HG02763 (cell line): ENCODE results near the gene PTPRN2.
"Not testable (repeated sequence)": the region's sequence is repeated elsewhere in the genome, so short reads cannot be mapped to it uniquely, and the experiment has no call there.

Experiments
- ATAC-seq: cut with Tn5 transposase; IDR thresholded peaks from one replicate; pipeline ENCODE4 v1.9.1; 2021; ENCODE audit warnings: mild to moderate bottlenecking, moderate library complexity; ENCODE audit not compliant: unreplicated experiment

PTPRN2 gene

DNA sequence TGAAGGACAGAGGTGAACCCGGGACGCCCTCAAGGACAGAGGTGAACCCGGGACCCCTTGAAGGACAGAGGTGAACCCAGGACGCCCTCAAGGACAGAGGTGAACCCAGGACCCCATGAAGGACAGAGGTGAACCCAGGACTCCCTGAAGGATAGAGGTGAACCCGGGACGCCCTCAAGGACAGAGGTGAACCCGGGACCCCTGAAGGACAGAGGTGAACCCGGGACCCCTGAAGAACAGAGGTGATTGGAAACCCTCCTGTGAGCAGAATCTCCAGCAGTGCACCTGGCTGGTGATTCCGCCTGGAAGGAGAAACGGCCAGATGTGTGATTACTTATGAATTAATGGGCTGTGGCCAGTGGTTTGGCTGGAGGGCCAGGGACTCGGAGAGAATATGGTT, 272.3 kb downstream of the PTPRN2 start:
- ATAC-seq: no peak

DNA sequence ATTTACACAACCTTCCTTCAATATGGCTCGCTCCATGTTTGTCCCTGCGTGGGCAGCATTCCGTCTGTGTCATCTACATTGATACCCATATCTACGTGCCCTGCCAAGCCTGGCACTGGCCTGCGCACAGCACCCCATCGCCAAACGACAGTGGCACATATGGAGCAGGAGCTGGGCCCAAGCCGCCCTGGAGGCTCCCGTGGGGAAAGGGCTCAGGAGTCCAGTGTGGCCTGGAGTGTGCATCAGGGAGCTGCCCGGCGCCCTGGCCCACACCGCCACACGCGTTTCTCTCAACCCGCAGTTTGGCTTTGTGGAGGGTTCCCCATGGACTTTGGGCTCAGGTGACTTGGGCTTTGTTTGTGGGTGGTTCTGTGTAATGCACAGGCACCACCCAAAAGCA, 273.2 kb downstream of the PTPRN2 start:
- ATAC-seq: no peak

DNA sequence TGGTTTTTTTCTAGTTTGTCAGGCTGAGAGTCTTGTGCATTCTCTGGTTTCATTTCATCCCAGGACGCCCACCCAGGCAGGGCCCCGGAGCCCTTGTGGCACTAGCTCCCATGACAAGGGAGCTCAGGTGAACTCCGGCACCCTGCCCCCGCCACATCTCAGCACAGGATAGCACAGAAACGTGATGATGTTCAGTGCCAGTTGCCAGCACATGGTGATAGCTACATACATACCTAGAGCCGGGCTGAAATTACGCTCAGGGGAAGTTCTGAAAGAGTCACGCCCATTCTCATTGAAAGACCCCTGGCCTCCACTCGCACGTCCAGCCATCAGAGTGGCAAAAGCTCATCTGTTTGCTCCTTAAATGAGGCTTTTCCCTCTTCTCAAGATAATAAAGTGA, 273.7 kb downstream of the PTPRN2 start:
- ATAC-seq: no peak

DNA sequence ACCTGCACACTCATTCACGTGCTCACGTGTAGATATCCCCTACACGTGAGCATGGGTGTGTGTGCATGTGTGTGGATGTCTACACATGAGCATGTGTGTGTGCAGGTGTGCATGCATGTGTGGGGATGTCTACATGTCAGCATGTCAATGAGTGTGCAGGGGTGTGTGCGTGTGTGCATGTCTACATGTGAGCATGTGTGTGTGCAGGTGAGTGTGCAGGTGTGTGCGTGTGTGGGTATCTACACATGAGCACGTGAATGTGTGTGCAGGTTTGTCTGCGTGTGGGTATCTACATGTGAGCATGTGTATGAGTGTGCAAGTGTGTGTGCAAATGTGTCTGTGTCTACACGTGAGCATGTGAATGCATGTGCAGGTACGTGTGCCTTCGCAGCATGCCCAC, 274.8 kb downstream of the PTPRN2 start:
- no peak for ATAC-seq

DNA sequence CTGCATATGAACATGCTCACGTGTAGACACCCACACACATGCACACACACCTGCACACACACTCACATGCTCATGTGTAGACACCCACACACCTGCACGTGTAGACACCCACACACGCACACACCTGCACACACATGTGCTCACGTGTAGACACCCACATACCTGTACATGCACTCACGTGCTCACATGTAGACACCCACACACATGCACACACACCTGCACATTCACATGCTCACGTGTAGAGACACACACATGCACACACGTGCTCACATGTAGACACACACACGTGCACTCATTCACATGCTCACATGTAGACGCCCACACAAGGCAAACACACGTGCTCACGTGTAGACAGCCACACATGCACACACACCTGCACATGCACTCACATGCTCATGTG, 275.8 kb downstream of the PTPRN2 start:
- ATAC-seq: no peak

DNA sequence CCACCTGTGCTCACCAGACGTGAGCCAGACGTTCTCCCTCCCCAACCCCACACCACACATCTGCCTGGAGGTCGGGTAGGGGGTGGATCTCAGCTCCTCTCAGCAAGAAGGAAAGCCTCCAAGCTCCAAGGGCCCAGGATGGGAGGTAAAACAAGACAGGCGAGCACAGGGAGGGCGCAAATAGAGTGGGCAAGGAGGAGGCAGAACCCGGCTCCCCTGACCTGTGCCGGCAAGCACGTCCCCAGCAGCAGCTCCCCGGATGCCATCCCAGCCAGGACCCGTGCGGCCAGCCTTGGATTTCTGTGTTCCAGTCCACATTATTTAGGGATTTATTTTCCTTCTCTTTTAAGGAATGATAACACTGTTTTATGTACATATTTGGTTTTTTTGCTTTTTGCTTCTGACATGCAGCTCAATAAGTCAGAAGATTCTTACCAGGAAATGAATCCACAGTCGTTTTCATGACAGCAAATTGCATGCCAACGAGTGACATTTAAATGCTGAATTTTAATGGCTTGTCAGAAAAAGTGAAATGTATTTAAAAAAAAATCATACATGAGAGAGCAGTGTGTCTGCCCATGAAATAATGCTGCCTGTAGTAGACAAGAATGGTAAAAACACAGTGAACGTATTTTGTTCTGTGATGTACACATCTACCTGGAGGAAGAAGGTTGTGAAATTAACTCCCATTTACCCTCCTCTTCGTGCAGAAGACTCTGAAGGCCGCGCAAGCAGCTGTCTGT, 276.5 kb downstream of the PTPRN2 start:
- ATAC-seq: no peak

DNA sequence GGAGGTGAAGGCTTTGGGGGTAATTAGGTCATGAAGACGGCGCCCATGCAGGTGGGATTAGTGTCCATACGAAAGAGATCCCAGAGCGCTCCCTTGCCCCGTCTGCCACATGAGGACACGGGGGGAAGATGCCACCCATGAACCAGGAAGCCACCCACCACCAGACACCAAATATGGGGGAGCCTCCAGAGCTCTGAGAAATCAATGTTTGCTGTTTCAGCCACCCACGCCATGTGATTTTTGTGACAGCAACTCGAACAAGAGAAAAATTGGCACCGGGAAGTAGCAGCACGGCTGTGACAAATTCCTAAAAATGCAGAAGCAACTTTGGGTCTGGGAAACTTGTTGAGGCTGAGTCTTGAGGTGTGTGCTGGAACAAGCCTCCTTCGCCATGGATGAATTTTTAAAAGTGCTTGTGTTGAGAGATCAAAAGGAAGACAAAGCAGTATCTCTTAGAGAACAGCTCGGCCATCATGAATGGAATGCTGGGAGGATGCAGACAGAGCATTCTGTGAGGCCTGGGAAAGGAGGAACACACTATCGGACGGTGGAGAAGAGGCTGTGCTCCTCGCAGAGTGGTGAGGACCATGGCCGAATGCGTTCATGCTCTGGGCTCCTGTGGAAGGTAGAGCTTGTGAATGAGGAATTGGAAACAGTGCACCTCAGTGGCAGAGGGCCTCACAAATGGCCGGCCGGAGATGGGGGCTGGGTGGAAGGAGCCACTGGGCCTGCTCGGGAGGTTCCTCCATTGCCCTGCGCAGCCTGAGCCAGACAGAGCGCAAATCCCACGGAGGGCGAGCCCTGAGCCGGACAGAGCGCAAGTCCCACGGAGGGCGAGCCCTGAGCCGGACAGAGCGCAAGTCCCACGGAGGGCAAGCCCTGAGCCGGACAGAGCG, 277.5 kb downstream of the PTPRN2 start:
- no peak for ATAC-seq

DNA sequence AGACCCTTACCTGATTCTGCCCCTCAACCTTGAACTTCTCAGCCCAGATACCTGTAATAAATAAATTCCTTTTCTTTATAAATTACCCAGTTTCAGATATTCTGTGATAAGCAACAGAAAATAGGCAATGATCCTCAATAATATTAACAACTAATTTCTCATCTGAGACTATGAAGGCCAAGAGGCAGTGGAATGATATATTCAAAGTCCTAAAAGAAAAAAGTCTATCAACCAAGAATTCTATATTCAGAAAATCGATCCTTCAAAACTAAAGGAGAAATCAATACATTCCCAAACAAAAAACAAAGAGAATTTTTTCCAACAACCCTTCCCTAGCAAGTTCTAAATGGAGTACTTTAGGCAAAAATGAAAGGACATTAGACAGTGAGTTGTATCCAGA, 279.6 kb downstream of the PTPRN2 start:
- ATAC-seq: no peak

DNA sequence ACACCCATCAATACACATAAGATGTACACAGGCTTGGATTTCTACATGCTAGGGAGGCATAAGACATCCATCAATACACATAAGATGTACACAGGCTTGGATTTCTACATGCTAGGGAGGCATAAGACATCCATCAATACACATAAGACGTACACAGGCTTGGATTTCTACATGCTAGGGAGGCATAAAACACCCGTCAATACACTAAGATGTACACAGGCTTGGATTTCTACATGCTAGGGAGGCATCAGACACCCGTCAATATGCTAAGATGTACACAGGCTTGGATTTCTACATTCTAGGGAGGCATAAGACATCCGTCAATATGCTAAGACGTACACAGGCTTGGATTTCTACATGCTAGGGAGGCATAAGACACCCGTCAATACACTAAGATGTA, 283.6 kb downstream of the PTPRN2 start:
- not testable (repeated sequence) for ATAC-seq

DNA sequence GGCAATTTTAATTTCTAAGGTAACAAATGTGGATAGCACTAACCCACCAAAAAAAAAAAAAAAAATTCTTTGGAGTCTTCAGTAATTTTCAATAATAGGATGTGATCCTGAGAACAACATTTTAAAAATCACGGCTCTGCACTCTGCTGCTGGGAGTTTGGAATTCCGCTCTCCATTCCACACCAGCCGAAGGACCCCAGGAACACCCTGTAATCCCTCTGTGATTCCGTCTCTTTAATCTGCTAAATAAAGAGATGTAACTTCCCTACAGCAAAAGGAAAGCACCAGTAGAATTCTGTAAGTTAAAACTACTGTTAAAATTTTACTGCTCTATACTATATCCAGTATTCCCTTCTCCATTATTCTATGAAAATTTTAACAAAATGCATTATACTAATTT, 284.5 kb downstream of the PTPRN2 start:
- ATAC-seq: no peak

DNA sequence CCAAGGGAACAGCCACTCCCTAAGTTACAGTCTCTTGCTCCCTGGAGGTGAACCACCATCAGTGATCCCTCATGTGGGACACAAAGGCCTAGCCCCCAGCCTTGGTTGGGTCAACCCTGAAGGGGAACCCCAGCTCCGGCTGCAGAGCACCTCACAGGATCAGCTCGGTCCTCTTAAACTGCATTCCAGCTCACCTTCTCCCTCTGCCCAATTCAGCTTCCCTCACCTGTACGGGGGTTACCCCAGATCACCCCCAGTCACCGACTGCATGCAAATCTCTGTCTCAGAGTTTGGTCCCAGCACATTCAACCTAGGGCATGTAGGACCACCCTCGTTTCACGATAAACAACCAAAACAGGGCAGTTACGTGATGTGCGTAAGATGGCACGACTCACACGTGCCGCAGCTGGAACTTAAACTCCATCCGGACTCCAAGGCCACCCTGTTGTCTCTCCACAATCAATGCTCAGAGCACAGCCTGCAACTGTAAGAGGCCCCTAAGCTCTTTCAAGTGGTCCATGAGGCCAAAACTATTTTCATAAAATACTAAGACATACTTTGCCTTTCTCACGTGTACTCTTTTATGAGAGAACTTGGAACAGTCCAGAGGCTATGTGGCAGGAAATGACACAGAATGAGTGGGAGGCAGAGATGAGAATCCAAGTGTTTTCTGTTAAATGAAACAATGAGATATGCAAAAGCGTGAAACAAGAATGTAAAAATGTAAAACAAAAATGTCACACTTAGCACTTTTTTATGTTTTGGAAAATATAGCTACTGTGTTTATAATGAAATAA, 285.2 kb downstream of the PTPRN2 start:
- no peak for ATAC-seq

DNA sequence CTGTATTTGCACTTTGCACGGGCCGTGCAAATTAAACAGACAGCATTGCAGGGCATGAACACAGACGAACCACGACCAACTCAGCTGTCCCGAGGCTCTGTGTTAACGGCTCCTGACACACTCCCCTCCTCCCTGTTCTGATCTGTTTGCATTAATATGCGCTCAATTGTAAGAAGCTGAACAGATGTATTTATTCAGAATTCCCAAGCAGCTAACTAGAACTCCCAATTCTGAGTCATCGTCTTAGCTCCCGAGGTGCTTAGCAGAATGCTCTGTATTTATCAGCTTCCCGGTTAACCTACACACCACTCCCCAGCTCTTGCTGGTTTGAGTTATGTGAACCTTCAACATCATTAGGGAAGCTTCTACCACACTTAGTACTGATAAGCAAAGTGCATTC, 286.4 kb downstream of the PTPRN2 start:
- ATAC-seq: no peak

DNA sequence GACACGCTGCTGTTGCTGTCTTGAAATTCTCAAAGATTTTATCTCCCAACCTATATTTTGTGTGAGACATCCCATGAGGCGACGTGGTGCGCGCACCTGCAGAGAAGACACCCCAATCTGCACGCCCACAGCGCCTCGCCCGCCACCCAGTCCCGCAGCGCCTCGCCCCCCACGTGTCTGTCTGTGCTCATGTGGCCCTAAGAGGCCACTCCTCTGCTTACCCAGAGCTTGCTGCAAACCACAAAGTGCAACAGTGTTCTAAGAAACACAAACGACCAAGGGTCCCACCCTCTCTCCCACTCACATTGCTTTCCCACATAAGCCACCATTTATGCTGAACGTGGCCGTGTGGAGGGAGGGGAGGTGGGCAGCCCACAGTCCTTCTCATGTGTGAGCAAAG, 287.2 kb downstream of the PTPRN2 start:
- ATAC-seq: no peak

DNA sequence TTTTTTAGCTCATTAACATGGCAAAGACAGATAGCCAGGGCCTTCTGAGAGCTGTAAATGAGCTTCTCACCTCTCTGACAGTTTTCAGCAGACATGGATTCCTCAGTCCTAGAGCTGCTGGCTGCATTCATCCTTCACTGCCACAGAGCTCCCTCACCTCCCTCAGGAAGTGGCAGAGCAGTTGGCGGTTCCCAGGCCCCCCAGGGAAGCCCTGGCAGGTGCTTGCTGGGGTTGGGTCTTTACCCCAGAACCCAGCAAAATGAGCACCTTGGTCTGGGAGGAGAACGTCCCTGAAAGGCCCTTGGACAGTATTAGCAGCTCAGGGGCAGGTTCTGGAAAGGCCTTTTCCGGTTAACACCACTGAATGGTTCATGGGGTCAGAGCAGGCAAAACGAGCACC, 288.0 kb downstream of the PTPRN2 start:
- no peak for ATAC-seq

DNA sequence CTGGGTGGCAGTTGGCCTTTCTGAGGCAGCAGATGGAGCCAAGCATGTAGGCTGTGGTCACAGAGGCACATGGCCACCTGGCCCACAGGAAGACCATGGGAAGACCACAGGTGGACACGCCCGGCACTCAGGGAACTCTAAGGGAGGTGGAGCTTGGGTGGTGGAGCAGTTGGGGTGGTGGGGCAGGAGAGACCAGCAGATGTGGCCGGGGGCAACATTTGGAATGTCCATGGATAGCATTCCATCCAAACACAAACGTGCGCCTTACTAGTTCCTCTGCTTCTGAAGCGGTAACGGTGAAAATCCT, 290.9 kb downstream of the PTPRN2 start:
- ATAC-seq: no peak

DNA sequence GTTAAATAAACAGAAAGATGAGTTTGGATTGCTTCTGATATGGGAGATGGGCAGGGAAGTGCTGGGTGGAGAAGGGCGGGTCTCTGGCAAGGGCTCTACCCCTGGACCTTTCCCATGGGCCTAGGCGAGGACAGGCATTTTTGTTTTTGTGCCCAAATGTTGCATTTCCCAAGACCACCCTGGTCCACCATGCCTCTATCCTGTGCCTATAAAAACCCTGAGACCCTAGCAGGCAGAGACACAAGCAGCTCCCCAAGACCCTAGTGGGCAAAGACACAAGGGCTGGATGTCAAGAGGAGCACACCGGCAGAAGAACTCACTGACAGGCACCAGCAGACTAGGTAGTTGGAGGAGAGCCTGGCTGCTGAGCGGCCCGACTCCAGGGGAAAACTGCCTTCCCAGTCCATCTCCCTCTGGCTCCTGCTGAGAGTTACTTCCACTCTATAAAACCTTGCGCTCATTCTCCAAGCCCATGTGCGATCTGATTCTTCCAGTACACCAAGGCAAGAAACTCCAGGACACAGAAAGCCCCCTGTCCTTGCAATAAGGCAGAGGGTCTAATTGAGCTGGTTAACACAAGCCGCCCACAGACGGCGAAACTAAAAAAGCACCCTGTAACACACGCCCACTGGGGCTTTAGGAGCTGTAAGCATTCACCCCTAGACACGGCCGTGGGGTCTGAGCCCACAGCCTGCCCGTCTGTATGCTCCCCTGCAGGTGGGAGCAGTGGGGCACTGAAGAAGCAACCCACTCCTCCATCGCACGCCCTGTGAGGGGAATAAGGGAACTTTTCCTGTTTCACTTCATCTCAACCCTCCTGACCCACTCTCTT, 291.4 kb downstream of the PTPRN2 start:
- no peak for ATAC-seq

DNA sequence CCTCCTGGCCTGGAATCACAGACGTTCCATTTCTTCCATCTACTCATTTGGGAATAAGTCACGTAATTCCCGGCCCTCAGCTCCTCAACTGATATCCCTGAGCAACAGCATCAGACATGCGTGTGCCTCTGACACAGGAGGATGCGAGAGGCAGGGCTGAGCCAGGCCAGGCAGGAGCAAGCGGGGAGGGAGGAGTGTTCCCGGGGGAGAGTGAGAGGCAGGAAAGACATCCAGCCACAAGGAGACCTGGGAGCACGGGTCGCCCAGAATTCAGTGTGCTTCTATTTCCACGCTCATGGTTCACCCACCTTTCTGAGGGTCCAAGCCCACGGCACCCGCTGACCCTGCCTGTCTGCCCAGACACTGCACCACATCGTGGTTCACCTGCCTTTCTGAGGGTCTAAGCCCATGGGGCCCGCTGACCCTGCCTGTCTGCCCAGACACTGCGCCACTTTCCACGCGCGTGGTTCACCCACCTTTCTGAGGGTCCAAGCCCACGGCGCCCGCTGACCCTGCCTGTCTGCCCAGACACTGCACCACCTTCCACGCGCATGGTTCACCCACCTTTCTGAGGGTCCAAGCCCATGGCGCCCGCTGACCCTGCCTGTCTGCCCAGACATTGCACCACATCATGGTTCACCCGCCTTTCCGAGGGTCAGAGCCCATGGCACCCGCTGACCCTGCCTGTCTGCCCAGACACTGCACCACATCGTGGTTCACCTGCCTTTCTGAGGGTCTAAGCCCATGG, 293.0 kb downstream of the PTPRN2 start:
- not testable (repeated sequence) for ATAC-seq

DNA sequence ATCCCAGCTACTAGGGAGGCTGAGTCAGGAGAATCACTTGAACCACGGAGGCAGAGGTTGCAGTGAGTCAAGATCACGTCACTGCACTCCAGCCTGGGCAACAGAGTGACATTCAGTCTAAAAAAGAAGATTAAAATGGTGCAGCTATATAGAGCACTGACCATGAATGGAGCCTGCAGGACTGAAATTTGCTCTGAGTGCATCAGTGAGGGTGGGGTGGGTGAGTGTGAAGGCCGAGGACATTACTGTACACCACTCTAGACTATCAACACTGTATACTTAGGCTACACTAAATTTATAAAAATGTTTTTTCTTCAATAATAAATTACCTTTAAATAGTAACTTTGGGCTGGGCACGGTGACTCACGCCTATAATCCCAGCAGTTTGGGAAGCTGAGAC, 294.7 kb downstream of the PTPRN2 start:
- ATAC-seq: no peak

DNA sequence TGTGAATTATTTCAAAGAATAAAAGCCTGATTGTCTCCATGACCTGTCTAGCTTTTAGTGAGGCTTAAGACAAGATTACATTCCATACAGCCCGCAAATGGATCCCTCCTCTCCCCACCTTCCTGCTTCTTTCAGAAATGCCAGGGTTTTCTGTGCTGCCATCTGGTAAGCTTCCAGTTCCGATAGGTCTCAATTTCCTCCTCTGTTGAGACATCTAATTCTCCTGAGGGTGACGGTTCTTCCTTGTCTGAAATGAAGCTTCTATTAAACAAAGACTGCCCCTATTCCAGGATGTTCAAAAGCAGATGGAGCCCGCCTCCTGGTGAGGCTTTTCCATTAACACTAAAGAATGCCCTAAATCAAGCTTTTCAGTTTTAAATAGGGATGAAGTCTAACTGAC, 295.6 kb downstream of the PTPRN2 start:
- ATAC-seq: no peak
